Transverse colon (tissue), 4 donors: ENCODE results near the gene NKAIN2. TPM values are rescaled to one million over a fixed set of nuclear protein-coding genes. Genes with fewer than 3 reads are reported as not detected.

ENCODE experiments used
- DNase-seq: peaks from one replicate; pipeline ENCODE4 v3.0.0-alpha.2; 2019
- H3K27ac ChIP-seq, 4 donors: fragments of 200-600 bp; sonication (generic); 2 replicates each; pipeline ENCODE4 v1.5.1; 2016 to 2018; ENCODE audit warnings: inconsistent platforms in 4 of 4
- H3K27me3 ChIP-seq: fragments of 200-600 bp; sonication (generic); 2 replicates; pipeline ENCODE4 v1.5.1; 2017; ENCODE audit warnings: inconsistent platforms
- H3K36me3 ChIP-seq, 4 donors: fragments of 200-600 bp; sonication (generic); 2 replicates each; pipeline ENCODE4 v1.5.1; 2017 to 2019; ENCODE audit warnings: inconsistent platforms in 4 of 4
- H3K4me1 ChIP-seq, 4 donors: fragments of 200-600 bp; sonication (generic); 2 replicates each; pipeline ENCODE4 v1.5.1; 2017 to 2020; ENCODE audit warnings: inconsistent platforms in 4 of 4
- H3K4me3 ChIP-seq, 4 donors: fragments of 200-600 bp; sonication (generic); 1 replicate in 1 of 4; 2 replicates in 3 of 4; pipeline versions ENCODE4 v1.5.1 to v1.6.1; 2017 to 2019; ENCODE audit warnings: inconsistent platforms in 4 of 4
- H3K9me3 ChIP-seq, 2 donors: fragments of 200-600 bp; sonication (generic); 2 replicates each; pipeline ENCODE4 v1.5.1; 2017 to 2019; ENCODE audit warnings: inconsistent platforms in 2 of 2
- CTCF ChIP-seq, 5 experiments: fragments of 200-600 bp in 3 of 5; fragments of 450-650 bp in 2 of 5; sonication (generic) in 3 of 5; IDR thresholded peaks; 1 replicate in 2 of 5; 2 replicates in 3 of 5; pipeline ENCODE4 v1.5.1; 2016 to 2017; ENCODE audit warnings: antibody characterized with exemption in 5 of 5, inconsistent platforms in 3 of 5, mild to moderate bottlenecking in 2 of 5, moderate library complexity in 1 of 5
- EP300 ChIP-seq: sonication (generic); formaldehyde crosslinking; IDR thresholded peaks from one replicate; pipeline ENCODE4 v1.6.1; 2017; ENCODE audit warnings: antibody characterized with exemption, low read depth
- POLR2A ChIP-seq: fragments of 450-650 bp; IDR thresholded peaks from one replicate; pipeline ENCODE4 v1.6.1; 2016; ENCODE audit warnings: antibody characterized with exemption, mild to moderate bottlenecking, moderate library complexity
- POLR2AphosphoS5 ChIP-seq, 3 donors: sonication (generic); formaldehyde crosslinking; IDR thresholded peaks; one replicate each; pipeline ENCODE4 v1.6.1; 2016; ENCODE audit warnings: antibody characterized with exemption in 3 of 3
- WGBS, 2 donors: methylation state at CpG; one replicate each; pipeline ENCODE4 v1.1.5; 2018; ENCODE audit warnings: low coverage in 1 of 2; 5-methylcytosine and 5-hydroxymethylcytosine counted together
- in situ Hi-C, 4 donors: fragments of 200-750 bp; cut with MboI; loops; one replicate each; pipeline versions ENCODE4 v1.15.0 to v1.15.1; 2017; ENCODE audit warnings: low sequenced_read_pairs in 3 of 4, low pct_ligation_motif_present in 1 of 4, low pct_unique_long_range_greater_than_20kb in 1 of 4
- intact Hi-C: fragments of 100-400 bp; cut with DNase I; formaldehyde crosslinking; loops from one replicate; pipeline ENCODE4 v1.15.1; 2023; ENCODE audit warnings: low total_unique reads
- total RNA-seq, 4 donors: library from RNA; depleted of rRNA; stranded (reverse); fragments of >200 nt; gene quantifications; one replicate each; pipeline ENCODE4 v1.1.0, GENCODE V29; 2016

Gene NKAIN2
- total RNA-seq, 4 donors from 2014 or later: 0.32 TPM; not detected in 3

- WGBS, 2 donors: 54 to 62% methylated on average over 3 of the region's 3 CpGs
- Histone ChIP-seq H3K4me1 (no peaks in the 10 kb centered on the region), H3K4me3 (no peak overlapping the region), H3K27ac (no peak overlapping the region), H3K9me3 (no peaks in the 10 kb centered on the region), H3K27me3 (no peaks in the 10 kb centered on the region), H3K36me3 (no peaks in the 10 kb centered on the region)
- no peak for DNase-seq
- intact Hi-C loops: no loop called here
- TF ChIP-seq EP300 (no peak), POLR2AphosphoS5 (IDR thresholded peaks at IDR 0.05) (no peak), POLR2A (no peak), CTCF (IDR thresholded peaks at IDR 0.05) (no peak)
- in situ Hi-C loops: no loop called here
Measured at GRCh38 chr6:124064317-124065113, 260.9 kb downstream of the NKAIN2 start.

GRCh38 chr6:124066269-124066668 is 262.6 kb downstream of the NKAIN2 start:
- H3K4me3 ChIP-seq: no peak overlapping the region
- no peak for DNase-seq
- TF ChIP-seq POLR2A (no peak), POLR2AphosphoS5 (IDR thresholded peaks at IDR 0.05) (no peak), CTCF (IDR thresholded peaks at IDR 0.05) (no peak), EP300 (no peak)
- H3K9me3 ChIP-seq: no peaks in the 10 kb centered on the region
- no peaks in the 10 kb centered on the region for H3K4me1 ChIP-seq
- H3K27me3 ChIP-seq: no peaks in the 10 kb centered on the region
- intact Hi-C loops (no loop called here), in situ Hi-C loops (no loop called here)
- H3K27ac ChIP-seq: no peak overlapping the region
- H3K36me3 ChIP-seq: no peaks in the 10 kb centered on the region

- no peak for DNase-seq
- in situ Hi-C loops: no loop called here
- no peak for TF ChIP-seq POLR2AphosphoS5 (IDR thresholded peaks at IDR 0.05)
- TF ChIP-seq POLR2A: no peak
- no peak for TF ChIP-seq CTCF (IDR thresholded peaks at IDR 0.05)
- no peak for TF ChIP-seq EP300
- no peaks in the 10 kb centered on the region for H3K27me3 ChIP-seq
- intact Hi-C loops: no loop called here
- H3K4me1 ChIP-seq: no peaks in the 10 kb centered on the region
- no peaks in the 10 kb centered on the region for H3K9me3 ChIP-seq
- 63 to 74% methylated on average over 5 to 6 of the region's 6 CpGs for WGBS, 2 donors
- no peak overlapping the region for H3K27ac ChIP-seq
- no peaks in the 10 kb centered on the region for H3K36me3 ChIP-seq
- no peak overlapping the region for H3K4me3 ChIP-seq
Measured at GRCh38 chr6:124066946-124067552, 263.4 kb downstream of the NKAIN2 start.

GRCh38 chr6:124069230-124069950 is 265.7 kb downstream of the NKAIN2 start:
- H3K4me1 ChIP-seq: no peaks in the 10 kb centered on the region
- H3K27me3 ChIP-seq: no peaks in the 10 kb centered on the region
- in situ Hi-C loops (no loop called here), intact Hi-C loops (no loop called here)
- DNase-seq: no peak
- TF ChIP-seq POLR2AphosphoS5 (IDR thresholded peaks at IDR 0.05): no peak
- no peak for TF ChIP-seq POLR2A
- TF ChIP-seq CTCF (IDR thresholded peaks at IDR 0.05): no peak
- no peak for TF ChIP-seq EP300
- no peak overlapping the region for H3K27ac ChIP-seq
- H3K36me3 ChIP-seq: no peaks in the 10 kb centered on the region
- 66 to 72% methylated on average over 4 to 5 of the region's 5 CpGs for WGBS, 2 donors
- H3K9me3 ChIP-seq: no peaks in the 10 kb centered on the region
- no peak overlapping the region for H3K4me3 ChIP-seq
